ENCODE results near the gene SLC22A31.
"Not testable (repeated sequence)": the region's sequence is repeated elsewhere in the genome, so short reads cannot be mapped to it uniquely, and the experiment has no call there.

SLC22A31 gene

DNA sequence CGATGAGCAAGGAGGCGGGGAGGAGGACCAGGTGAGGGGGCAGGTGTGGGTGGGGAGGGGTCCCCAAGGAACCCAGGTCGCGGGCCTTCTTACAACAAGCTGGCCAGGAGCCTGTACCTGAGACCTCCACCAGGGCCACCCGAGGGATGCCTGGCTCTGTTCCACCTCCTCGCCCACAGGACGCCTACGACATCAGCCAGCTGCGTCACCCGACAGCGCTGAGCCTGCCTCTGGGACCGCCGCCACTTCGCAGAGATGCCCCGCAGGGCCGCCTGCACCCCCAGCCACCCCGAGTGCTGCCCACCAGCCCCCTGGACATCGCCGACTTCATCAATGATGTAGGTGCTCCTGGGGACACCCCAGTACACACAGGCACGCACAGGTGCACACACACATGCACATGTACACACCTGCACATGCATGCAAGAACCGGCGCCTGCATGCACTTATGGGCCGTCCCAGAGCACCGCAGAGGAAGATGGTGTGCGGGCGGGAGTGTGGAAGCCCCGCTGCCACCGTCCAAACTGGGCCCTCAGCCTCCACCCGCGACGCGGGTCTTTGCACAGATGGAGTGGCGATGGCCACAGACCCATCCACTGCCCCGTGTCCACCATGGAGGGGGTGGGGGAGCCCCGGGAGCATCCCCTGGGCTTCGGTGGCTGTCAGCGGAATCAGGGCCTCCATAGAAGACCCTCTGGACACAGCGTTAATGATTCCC lies 6.6 kb downstream of the SLC22A31 start:
- no peak for DNase-seq (ENCODE audit: extremely low read depth in 1 of 2, low read depth in 1 of 2)

DNA sequence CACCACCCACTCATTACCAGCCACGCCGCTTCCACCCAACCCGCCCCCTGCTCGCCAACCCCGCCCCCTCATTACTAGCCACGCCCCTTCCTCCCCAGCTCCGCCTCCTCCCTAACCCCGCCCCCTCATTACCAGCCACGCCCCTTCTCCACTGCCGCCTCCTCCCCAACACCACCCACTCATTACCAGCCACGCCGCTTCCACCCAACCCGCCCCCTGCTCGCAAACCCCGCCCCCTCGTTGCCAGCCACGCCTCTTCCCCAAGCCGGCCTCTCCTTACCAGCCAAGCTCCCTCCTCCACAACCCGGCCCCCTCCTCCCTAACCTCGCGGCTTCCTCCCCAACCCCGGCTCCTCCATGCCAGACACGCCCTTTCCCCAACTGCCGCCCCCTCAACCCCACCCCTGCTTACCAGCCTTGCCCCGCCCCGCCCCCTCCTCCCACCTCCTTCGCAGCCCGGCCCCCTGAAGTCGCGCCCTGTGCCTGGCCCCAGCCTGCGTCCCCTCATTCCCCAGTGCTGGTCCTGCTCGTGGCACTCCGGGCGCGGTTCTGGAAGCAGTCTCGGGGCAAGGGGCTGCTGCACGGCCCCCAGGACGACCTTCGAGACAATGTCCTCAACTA lies 7.3 kb downstream of the SLC22A31 start:
- DNase-seq (ENCODE audit: extremely low read depth in 1 of 2, low read depth in 1 of 2), result peak in 1 of 2 donors; percentile 50

DNA sequence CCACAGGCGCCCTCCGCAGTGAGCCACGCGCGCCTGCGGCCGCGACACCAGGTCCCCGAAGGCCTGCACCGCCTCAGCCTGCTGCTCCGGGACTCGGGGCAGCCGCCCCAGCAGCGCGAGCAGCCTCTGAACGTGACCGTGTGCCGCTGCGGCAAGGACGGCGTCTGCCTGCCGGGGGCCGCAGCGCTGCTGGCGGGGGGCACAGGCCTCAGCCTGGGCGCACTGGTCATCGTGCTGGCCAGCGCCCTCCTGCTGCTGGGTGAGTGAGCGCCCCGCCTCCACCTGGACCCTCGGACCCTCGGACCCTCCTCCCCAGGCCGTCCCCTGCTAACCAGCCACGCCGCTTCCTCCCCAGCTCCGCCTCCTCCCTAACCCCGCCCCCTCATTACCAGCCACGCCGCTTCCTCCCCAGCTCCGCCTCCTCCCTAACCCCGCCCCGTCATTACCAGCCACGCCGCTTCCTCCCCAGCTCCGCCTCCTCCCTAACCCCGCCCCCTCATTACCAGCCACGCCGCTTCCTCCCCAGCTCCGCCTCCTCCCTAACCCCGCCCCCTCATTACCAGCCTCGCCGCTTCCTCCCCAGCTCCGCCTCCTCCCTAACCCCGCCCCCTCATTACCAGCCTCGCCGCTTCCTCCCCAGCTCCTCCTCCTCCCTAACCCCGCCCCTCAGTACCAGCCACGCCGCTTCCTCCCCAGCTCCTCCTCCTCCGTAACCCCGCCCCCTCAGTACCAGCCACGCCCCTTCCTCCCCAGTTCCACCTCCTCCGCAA lies 8.0 kb downstream of the SLC22A31 start:
- peak; percentile 57 to 68 for DNase-seq (ENCODE audit: extremely low read depth in 1 of 2, low read depth in 1 of 2)

DNA sequence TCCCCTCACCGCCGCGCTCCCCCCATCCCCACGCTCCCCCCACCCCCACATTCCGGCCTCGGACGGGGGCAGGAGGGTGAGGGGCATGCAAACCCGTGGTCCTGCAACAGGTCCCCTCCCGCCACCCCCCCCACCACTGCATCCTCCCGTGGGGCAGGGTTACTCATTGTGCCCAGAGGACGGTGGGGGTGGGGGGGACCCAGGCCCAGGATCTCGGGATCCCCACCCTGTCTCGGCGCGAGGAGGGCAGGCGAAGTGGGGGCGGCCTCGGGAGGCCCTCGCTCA lies 8.5 kb downstream of the SLC22A31 start:
- DNase-seq (ENCODE audit: extremely low read depth in 1 of 2, low read depth in 1 of 2), result no peak

DNA sequence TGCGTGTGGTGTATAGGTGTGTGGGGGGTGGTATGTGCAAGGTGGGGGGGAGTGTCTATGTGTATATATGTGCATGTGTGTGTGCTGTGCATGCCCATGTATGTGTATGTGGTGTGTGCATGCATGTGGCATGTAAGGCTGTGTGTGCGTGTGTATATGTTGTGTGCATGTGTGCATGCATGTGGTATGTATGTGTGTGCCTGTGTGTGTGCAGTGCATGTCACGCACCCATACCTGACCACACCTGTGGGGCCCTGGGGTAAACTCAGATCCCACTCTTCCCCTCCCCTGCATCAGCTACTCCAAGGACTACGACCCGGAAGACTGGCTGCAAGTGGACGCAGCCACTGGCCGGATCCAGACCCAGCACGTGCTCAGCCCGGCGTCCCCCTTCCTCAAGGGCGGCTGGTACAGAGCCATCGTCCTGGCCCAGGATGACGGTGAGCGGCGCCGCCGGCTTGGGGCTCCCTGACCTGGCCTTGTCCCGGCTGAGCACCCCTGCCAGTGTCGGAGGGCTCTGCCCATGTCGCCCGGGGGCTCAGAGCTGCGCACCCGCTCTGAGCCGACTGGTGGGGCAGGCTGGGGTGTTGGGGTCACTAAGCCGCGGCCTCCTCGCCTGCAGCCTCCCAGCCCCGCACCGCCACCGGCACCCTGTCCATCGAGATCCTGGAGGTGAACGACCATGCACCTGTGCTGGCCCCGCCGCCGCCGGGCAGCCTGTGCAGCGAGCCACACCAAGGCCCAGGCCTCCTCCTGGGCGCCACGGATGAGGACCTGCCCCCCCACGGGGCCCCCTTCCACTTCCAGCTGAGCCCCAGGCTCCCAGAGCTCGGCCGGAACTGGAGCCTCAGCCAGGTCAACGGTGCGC lies 9.1 kb downstream of the SLC22A31 start:
- no peak for DNase-seq (ENCODE audit: extremely low read depth in 1 of 2, low read depth in 1 of 2)

DNA sequence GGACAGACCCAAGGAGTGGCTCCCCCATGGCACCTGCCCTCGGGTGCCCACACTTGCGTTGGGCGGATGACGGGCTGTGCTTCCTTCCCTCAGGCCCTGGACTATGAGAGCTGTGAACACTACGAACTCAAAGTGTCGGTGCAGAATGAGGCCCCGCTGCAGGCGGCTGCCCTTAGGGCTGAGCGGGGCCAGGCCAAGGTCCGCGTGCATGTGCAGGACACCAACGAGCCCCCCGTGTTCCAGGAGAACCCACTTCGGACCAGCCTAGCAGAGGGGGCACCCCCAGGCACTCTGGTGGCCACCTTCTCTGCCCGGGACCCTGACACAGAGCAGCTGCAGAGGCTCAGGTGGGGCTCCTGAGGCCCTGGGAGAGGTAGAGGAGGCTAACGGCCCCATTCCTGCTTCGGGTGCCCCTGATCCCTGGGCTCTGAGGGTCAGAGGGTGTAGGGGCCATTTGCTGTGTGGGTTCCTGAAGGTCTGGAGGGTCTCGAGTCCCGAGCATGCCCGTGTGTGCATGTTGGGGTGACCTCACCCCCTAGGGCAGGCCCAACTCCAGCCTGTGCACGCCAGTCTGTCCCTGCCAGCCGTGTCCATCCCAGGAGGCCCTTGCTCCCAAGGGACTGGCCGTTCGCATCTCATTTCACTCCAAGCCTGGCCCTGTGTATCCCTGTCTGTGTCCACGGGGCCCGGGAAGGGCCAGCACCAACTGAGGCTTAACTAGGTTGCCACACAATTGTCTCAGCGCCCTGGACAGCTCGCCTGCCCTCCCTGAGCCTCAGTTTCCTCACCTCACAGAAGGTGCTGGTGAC lies 10.0 kb downstream of the SLC22A31 start:
- DNase-seq (ENCODE audit: extremely low read depth in 1 of 2, low read depth in 1 of 2), result no peak

DNA sequence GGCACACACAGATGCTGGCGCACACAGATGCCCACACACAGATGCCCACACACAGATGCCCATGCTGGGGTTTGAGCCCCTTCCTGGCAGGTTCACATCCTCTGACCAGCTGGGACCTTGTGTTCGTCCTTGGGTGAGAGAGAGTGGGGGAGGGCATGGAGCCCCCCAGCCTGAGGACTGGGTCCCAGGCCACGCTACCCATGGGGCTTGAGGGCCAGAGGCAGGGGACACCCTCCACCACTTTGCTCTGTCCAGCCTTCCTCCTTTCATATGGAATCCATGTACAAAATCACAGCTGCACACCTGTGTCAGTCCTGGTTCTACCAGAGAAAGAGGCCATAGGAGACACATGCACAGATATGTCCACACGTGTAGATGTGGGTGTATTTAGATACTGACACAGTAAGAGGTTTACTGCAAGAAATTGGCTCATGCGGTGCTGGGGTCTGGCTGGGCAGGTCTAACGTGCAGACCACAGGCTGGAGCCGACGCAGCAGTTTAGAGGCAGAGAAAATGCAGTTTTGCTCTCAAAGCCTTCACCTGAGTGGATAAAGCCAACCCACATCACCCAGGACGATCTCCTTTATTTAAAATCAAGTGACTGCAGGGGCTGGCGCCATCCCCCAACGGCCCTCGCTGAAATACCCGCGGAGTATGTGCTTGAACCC lies 10.8 kb downstream of the SLC22A31 start:
- DNase-seq (ENCODE audit: extremely low read depth in 1 of 2, low read depth in 1 of 2), result no peak

DNA sequence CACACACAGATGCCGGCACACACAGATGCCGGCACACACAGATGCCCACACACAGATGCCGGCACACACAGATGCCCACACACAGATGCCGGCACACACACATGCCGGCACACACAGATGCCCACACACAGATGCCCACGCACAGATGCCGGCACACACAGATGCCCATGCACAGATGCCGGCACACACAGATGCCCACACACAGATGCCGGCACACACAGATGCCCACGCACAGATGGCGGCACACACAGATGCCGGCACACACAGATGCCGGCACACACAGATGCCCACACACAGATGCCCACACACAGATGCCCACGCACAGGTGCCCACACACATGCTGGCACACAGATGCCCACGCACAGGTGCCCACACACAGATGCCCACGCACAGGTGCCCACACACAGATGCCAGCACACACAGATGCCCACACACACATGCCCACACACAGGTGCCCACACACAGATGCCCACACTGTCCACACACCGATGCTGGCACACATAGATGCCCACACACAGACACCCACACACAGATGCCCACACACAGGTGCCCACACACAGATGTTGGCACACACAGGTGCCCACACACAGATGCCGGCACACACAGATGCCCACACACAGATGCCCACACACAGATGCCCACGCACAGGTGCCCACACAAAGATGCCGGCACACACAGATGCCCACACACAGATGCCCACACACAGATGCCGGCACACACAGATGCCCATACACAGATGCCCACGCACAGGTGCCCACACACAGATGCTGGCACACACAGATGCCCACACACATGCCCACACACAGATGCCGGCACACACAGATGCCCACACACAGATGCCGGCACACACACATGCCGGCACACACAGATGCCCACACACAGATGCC lies 11.6 kb downstream of the SLC22A31 start:
- DNase-seq (ENCODE audit: extremely low read depth in 1 of 2, low read depth in 1 of 2), result not testable (repeated sequence)

DNA sequence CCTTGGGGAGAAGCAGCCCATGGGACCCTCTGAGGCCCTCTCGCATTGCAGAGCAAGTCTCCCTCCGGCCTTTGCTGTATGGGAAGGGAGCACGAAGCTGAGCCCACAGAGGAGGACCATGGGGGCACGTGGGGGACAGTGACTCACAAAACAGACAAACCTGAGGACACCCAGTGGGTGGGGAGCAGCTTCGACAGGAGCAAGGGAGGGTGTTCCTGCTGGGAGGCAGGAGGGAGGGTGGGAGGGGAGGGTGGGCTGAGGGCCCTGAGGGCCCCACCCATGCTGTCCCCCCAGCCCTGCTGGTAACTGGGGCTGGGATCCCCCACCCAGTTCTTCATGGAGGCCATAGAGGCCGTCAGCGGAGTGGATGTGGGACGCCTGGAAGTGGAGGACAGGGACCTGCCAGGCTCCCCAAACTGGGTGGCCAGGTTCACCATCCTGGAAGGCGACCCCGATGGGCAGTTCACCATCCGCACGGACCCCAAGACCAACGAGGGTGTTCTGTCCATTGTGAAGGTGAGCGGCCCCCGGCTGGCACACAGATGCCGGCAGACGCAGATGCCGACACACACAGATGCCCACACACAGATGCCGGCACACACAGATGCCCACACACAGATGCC lies 12.5 kb downstream of the SLC22A31 start:
- DNase-seq (ENCODE audit: extremely low read depth in 1 of 2, low read depth in 1 of 2), result no peak

DNA sequence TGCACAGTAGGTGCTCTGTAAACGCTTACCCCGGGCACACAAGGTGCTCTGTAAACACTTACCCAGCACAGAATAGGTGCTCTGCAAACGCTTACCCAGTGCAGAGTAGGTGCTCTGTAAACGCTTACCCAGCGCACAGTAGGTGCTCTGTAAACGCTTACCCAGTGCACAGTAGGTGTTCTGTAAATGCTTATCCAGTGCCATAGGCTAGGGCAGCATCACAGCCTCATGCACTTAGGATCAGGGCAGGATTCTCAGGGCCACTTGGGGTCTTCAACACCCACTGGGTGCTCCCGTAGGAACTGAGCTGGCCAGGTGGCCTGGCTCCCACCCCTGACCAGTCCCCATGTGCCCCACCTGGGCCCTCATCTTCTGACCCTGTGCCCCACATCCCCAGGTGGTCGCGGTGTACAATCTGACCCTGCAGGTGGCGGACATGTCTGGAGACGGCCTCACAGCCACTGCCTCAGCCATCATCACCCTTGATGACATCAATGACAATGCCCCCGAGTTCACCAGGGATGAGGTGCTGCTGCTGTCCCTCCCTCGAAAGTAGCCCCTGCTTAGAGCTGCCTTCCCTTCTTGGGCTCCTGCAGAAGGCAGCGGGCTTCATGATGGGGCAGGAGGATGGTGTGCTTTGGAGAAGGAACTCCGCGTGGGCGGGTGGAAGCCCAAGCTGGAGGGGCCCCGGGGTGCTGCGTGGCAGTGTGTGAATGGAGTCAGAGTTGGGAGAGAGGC lies 13.1 kb downstream of the SLC22A31 start:
- DNase-seq (ENCODE audit: extremely low read depth in 1 of 2, low read depth in 1 of 2), result no peak

DNA sequence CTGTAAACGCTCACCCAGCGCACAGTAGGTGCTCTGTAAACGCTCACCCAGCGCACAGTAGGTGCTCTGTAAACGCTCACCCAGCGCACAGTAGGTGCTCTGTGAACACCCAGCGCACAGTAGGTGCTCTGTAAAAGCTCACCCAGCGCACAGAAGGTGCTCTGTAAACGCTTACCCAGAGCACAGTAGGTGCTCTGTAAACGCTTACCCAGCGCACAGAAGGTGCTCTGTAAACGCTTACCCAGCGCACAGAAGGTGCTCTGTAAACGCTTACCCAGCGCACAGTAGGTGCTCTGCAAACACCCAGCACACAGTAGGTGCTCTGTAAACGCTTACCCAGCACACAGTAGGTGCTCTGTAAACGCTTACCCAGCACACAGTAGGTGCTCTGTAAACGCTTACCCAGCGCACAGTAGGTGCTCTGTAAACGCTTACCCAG lies 13.7 kb downstream of the SLC22A31 start:
- not testable (repeated sequence) for DNase-seq (ENCODE audit: extremely low read depth in 1 of 2, low read depth in 1 of 2)

DNA sequence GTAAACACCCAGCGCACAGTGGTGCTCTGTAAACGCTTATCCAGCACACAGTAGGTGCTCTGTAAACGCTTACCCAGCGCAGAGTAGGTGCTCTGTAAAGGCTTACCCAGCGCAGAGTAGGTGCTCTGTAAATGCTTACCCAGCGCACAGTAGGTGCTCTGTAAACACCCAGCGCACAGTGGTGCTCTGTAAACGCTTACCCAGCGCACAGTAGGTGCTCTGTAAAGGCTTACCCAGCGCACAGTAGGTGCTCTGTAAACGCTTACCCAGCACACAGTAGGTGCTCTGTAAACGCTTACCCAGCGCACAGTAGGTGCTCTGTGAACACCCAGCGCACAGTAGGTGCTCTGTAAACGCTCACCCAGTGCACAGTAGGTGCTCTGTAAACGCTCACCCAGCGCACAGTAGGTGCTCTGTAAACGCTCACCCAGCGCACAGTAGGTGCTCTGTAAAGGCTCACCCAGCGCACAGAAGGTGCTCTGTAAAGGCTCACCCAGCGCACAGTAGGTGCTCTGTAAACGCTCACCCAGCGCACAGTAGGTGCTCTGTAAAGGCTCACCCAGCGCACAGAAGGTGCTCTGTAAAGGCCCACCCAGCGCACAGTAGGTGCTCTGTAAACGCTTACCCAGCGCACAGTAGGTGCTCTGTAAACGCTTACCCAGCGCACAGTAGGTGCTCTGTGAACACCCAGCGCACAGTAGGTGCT lies 14.3 kb downstream of the SLC22A31 start:
- not testable (repeated sequence) for DNase-seq (ENCODE audit: extremely low read depth in 1 of 2, low read depth in 1 of 2)

DNA sequence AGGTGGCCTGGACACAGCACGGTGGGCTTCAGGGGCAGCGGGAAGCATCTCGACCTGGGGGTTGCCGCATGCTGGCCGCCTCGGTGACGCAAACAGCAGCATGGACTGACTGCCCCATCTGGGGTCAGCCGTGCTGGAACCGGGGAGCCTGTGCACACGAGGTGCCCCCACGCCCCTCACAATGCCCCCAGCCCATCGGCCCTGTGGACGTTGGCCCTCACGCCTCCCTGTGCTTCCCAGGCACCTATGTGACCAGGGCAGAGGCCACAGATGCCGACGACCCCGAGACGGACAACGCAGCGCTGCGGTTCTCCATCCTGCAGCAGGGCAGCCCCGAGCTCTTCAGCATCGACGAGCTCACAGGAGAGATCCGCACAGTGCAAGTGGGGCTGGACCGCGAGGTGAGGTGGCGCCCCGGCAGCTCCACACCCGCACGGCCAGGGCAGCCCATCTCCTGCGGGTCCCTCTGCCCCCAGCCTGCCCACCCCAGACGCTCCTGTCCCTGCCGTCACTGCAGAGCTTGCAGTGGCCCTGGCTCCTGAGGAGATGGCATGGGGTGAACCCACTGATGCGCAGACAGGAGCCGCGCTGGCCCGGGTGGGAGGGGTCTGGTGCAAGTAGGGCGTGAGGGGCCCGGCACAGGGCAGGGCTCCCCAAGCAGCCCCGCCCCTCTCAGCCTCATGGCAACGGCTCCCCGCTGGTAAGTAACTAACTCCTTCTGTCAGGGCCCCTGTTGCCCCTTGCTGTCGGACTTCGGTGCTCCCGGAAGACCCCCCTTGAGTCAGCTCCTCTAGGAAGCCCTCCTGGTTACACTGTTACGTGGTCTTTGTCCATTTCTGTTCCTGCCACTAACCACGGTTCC lies 15.2 kb downstream of the SLC22A31 start:
- no peak for DNase-seq (ENCODE audit: extremely low read depth in 1 of 2, low read depth in 1 of 2)

DNA sequence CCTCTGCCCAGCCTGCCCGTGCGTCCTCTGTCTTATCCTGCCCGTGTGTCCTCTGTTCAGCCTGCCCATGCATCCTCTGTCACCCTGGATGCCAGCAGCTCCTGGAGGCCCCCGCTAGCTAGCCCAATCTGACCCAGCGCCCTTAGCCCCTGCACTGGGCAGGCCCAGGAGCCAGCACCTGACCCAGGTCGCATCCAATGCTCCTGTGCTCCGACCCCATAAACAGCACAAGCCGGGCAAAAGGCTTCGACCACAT lies 15.7 kb downstream of the SLC22A31 start:
- no peak for DNase-seq (ENCODE audit: extremely low read depth in 1 of 2, low read depth in 1 of 2)

DNA sequence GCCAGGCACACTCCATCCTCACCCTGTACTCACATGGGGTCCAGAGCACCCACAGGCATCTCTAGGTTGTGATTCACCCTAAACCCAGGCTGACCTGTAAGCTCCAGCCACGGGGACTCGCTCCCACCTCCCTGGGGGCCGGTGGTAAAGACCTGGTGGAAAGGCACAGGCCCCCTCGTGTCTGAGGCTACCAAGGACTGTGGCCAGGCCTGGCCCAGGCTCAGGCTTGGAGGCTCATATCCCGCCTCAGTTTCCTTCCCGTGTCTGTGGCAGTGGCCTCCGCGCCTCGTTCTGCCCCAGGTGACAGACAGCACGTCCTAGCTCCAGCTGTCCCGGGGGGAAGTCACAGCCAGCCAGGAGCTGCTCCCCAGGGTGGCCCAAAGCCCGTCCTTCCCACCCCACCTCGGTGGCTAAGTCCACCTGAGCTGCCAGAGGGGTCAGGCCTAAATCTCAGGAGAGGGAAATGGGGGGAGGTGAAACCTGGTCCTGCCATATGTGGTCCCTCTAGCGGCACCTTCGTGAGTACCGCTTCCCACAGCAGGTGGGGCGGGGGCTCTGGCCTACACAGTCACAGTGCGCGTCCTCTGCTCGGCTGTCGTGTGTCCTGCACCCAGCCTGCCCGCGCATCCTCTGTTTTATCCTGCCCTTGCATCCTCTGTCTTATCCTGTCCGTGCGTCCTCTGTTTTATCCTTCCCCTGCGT lies 16.2 kb downstream of the SLC22A31 start:
- no peak for DNase-seq (ENCODE audit: extremely low read depth in 1 of 2, low read depth in 1 of 2)

DNA sequence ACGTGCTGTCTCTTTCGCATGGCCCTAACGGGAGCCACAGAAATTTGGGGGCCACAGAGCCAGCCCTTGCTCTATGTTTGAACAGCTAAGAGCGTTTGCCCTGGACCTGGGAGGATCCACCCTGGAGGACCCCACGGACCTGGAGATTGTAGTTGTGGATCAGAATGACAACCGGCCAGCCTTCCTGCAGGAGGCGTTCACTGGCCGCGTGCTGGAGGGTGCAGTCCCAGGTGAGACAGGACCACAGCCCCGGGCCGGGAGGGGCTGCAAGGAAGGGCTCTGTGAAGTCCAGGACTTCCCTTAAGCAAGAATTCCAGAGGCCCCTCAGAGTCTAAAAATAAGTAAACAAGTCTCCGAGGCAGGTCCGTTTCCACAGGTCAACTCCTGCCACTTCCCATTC lies 16.9 kb downstream of the SLC22A31 start:
- no peak for DNase-seq (ENCODE audit: extremely low read depth in 1 of 2, low read depth in 1 of 2)

Measured in stimulated activated CD8-positive, alpha-beta memory T cell treated with anti-CD3 and anti-CD28 coated beads, Interleukin-7, amount 100 ng/mL, for 48 hours (primary cell).